Limb (tissue), 2 donors: ENCODE data around the gene SKI.
A peak's percentile ranks its signal among the peaks of the same experiment; 100 is the strongest.

Source experiments
- DNase-seq, 2 donors: peaks; one replicate each; pipeline ENCODE4 v3.0.0-alpha.2; 2016; ENCODE audit errors: extremely low spot score in 2 of 2

Gene SKI

DNA sequence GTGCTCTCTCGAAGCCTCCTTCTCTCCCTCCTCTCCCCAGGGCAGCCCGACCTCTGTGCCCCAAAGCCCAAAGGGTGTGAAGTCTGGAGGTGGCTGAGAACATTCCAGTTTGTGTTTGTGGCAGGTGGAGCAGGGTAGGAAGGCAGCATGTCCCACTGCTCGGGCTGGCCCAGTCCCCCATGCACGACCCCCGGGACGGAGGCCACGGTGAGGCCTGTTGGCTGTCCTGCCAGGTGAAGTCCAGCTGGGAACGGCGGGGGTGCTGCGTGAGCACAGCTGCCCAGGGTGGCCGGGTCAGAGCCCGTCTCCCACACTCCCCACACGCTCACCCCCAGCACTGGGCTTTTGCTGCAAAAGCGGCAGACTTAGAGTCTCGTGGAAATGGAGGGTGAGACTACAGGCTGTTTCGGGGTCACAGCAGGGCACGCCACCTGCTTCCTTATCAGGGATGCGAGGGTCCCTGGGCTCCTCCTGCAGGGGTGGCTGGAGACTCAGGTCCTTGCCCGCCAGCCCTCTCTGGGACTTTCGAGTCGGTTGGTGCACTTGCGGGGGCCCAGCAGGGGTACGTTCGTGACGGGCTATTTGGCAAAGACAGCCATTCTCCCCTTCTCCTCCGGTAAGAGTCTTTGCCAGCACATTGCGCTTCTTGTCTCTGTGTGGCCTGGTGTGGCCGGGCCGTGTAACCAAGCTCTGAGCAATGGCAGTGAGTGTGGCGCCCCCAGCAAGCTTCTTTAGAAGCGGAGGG is 123.0 kb downstream of the SKI start:
- DNase-seq: no peak

DNA sequence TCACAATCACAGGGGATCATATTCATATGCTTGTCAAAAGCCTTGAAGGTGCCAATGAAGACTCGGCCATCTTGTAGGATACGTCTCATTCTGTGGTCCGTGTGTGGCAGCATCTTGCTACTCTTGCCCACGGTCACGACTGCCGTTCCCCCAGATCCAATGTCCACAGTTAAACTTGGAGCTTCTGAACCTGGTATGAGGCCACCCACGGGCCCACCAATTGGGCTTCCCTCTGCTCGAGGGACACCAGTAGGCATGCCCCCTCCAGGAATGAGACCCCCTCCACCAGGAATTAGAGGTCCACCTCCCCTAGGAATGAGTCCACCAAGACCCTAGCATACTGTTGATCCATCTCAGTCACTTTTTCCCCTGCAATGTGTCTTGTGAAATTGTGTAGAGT is 123.6 kb downstream of the SKI start:
- no peak for DNase-seq

DNA sequence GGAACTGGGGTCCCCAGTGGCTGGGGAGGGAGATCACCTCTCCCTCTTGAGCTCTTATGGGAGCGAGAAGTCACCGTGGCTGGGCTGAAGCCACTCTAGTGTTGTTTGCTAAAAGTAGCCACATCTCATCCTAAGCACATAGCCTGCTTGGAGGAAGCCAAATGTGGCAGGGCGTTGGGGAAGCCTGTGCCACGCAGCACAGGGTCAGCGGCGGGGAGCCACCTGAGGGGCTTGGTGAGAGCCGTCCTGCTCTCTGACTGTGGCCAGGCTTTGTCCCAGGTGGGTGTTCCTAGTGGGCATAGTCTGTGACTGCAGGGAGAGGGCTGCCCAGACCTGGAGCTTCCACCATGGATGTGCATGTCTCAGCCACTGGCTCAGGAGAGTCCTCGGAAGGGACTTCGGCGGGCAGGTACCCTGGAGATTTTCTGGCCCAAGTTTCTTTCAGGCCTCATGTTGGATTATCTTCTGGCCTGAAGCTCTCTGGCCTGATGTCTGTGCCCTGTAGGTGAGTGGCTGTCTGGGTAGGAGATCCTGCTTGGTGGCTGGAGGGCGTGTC is 124.3 kb downstream of the SKI start:
- no peak for DNase-seq

DNA sequence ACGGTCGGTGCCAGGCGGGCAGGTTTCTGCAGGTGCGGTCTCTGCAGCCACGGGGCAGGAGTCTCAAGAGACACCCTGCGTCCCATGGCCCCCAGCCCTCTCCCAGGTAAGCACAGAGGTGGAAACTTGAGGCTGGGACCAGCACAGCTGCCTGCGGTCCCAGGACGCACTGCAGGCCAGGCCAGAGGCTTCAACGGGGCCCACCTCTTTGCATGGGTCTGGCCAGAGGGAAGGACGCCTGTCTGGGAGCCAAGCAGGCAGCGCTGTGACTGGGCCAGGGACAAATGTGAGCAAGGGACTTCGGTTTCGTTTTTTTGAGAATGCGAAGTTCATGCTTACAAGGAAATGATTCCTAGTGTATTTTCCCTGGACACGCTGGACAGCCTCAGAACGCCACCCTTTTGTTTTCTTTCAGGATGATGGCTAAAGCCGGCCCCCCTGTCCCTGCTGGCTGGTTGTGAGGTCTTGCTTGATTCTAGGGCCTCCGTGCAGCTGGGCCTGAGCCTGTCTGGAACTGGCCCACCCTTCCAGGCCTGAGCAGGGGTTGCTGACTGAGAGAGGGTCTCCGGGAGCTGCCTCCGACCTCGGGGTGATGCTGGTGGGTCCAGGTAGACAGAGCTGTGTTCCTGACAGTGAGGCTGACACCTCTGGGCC is 124.9 kb downstream of the SKI start:
- no peak for DNase-seq

DNA sequence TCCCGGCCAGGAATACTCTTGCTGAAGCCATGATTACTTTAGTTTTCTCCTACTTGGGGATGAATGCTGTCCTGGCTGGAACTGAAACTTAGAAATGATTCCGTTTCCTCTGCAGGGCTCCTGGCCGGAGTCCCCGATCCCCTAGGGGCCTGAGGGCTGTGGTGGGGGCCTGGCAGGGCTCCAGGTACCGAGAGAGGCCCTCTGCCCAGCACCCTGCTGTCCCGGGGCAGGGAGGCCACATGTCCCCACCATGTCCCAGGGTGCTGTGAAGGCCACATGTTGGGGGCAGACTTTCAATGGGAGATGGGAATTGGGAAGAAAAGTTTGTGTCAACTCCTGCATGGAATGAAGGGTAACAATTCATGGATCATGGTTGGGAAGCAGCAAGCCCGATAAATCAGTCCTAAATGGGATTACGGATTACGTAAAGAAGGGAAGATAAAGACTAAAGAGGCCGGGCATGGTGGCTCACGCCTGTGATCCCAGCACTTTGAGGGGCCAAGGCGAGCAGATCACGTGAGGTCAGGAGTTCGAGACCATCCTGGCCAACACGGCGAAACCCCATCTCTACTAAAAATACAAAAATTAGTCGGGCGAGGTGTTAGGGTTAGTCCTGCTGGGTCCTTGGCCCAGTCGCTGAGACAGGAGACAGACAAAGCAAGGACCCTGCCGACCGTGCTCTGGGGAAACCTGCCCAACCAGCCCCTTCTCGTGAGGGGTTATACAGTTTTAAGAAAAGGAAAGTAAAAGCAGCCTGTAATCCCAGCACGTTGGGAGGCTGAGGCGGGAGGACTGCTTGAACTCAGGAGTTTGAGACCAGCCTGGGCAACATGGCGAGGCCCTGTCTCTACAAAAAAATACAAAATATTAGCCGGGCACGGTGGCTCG is 125.7 kb downstream of the SKI start:
- DNase-seq: no peak

DNA sequence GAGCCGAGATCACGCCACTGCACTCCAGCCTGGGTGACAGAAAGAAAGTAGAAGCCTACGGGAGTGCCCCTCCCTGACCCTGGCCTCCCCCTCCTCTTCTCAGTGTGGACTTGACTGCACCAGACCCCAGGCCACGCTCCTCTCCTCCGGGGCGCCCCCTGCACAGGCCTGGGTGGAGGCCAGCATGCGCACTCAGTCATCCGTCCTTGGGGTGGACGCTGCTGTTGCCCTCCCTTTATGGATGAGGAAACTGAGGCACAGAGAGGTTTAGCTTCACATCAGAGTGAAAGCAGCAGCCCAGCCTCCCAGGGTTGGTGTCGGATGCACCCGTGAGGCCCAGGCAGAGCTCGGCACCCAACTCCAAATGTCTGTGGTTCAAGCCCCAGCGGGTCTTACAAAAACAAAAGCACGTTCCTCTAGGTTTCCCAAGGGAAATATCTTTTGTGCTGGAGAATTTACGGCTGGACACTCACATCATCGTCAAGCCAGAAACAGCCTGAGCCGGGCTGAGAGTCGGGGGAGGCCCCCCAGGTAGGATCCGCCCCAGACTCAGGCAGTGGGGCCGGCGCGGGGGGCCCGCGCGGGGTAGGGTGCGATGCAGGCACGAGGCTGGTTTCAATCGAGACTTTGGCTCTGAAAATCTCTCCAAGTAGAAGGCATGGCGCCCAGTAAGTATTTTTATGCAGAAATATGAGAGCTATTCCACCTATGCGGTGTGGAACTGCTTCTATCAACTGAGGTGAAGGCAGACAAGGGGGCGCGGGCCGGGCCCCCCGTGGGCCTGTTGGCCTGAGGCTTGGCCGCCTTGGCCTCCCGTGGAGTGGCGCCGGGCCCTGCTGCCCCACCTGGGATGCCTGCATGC is 126.6 kb downstream of the SKI start:
- DNase-seq: peak; percentile 63 to 75

DNA sequence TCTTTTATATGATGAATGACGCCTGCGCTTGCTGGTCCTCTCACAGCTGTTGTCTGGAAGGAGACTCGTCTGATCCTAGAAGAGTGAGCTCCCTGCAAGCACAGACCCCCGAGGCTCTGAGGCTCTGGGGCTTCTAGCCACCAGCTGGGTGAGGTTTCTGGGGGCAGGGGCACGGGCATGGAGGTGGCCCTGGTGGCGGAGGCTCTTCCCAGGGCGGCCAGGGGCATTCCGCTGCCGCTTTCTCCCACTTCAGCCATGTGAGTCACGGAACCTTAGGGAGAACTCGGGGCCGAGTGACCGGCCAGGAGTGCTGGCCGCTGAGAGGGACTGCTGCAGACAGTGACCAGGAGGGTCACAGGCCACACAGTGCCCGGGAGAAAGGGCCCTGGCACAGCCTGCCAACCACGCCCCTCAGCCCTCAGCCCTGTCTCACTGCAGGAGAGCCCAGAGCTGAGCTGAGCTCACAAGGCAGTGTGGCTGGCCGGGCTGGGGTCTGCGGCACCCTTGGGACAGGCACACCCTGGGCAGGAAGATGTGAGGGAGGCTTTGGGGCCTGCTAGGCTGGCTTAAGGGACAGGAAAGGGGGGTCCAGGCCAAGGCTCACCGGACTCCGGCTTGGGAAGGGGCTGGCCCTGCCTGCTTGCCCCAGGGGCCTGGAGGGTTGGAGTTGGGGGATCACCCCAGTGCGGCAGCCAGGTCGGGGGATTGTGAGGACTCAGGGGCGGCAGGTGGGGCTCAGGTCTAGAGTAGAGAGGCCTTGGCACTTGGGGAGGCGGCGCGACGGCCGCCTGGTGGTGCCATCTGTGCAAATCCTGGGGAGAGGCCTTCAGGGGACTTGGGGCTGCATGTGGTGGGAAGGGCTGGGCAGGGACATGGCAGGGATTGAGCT is 127.5 kb downstream of the SKI start:
- no peak for DNase-seq

DNA sequence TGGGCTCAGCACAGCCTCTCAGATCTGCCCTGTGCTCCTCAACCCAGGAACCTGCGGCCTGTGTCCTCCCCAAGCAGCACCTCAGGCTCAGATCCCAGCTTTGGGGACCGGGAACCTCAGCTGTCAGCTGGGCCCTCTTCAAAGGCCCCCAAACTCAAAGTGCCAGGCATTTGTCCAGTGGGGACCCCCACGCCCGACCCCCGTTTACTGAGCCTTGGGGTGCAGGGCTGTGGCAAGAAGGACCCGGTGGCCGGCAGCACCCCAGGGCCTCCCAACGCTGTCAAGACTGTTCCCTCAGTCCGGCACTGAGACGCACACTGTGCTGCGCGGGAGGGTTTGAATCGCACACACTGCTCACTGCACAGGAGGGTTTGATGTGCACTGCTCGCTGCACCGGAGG is 128.3 kb downstream of the SKI start:
- DNase-seq: no peak

DNA sequence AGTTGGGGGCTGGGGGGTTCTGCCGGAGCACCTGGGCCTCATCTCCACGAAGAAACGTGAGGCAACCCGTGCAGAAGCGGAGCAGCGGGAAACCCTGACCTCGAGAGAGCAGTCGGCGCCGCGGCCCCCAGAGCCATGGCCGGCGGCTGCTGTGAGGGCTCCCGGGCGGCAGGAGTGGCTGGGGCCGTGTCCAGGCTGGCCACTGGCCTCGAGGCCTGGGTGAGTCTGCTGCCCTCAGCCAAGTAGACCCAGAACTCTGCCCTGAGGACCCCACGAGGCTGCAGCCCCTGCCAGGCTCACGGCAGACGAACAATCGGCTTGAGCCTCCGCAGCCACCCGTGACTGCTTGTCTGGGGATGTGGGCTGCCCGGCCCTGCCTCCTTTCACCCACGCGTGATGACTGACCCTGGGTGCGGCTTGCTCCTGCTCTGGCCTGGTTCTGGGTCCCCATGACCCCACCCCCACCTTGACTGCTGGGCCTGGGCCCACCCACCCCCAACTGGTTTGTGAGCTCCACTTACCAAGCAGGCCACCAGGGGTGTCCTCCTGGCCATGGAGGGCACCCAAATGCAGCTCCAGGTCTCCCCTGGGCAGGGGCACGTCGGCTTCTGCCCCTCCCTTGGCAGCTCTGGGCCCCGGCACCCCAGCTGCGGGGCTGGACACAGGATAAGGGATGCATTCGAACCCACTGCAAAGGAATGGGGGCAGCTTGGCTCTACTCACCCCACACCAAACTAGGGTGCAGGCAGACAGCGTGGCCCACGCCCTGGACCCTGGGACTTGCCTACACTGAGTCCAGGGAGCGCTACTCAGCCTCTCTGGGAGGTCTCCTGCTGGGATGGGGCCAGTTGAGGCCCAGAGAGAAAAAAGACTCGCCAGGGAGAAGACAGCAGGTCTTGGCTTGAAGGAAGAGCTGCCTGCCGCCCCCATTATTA is 129.1 kb downstream of the SKI start:
- no peak for DNase-seq

DNA sequence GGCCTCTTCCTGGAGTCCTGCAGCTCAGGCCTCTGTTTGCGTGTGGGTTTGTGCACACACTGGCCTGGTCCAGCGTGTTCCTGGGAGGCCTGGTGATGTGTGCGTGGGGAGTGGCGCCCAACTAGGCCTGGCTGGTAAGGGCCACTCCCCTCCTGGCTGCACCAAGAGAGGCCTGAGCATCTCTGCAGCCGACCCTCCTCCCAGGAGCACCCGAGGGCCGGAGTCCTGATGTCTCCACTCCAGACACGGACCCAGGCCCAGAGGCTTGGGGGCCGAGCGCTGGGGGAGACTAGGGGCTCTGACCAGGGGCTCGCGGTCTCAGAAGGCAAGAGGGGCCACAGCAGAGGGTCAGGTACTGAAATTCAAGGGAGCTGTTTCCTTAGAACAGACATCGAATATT is 130.0 kb downstream of the SKI start:
- DNase-seq: no peak

DNA sequence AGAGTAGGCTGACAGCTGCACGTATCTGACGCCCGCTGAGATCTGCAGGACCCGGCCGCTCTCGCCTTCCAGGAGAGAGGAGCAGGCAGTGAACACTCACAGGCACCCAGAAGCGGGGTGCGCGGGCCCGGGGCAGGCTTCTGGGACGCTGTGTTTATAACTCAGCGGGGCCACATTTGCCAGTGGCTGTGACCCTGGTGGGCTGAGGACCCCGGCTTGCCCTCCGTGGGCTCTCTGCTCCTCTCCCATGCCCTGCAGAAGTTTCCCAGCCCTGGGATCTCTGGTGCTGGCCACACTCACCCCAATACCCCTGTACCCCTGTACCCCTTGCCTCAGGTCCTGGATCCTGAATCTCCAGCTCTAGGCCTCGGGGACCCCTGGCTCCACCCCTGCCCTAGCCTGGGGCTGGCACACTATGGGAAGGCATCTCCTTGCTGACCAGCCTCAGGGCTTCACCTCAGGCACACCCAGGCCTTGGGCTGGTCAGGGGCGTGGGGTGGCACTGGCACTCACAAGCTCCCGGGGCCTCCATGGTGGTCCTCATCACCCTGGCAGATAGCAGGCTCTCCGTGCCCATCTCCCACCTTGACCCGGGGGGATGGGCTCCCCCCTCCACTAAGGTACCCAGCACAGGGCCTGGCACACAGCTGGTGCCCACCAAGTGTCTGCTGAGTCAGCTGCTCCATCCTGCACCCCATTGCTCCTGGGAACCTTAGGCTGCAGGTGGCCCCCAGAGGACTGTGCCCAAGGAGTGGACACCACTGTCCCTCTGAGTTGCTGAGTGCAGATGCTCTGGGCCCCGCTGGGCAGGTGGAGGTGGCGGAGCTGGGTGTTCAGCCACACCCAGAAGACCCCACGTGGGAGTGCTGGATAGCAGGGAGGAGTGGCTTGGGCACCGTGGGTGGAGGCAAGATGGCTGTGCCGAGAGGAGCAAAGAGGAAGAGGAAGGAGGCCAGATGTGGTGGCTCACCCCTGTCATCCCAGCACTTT is 130.8 kb downstream of the SKI start:
- DNase-seq: no peak
